ENCODE results near the gene EVPLL. TPM values are rescaled to one million over a fixed set of nuclear protein-coding genes. Genes with fewer than 3 reads are reported as not detected.
"Not testable (repeated sequence)": the region's sequence is repeated elsewhere in the genome, so short reads cannot be mapped to it uniquely, and the experiment has no call there.

The EVPLL gene
- total and polyA plus RNA-seq, 2 of the 4 experiments (the other 2 are of a cell fraction), result not detected

GRCh38 chr17:18432206-18432605 is 54.6 kb downstream of the EVPLL start:
- H3K23ac ChIP-seq (ENCODE audit: low read depth, low read length); H2AK9ac ChIP-seq (replicated peaks; ENCODE audit: low read depth, low read length, poor library complexity); H3K4me3 ChIP-seq (ENCODE audit: insufficient read depth, low read depth, low read length); H3K4ac ChIP-seq (ENCODE audit: low read depth, low read length); H4K8ac ChIP-seq (ENCODE audit: low read depth in 2 of 2, low read length in 2 of 2); H3K56ac ChIP-seq (ENCODE audit: extremely low read depth, insufficient read depth, low read length); H3K9me1 ChIP-seq (ENCODE audit: insufficient read depth, low read length); H3K27ac ChIP-seq (ENCODE audit: insufficient read depth, low read length); H4K91ac ChIP-seq (ENCODE audit: insufficient read depth, low read depth, low read length); H2BK120ac ChIP-seq (ENCODE audit: low read depth, low read length); H3K36me3 ChIP-seq (ENCODE audit: control insufficient read depth, insufficient read depth, low read length); CTCF ChIA-PET; H2AFZ ChIP-seq (replicated peaks; ENCODE audit: low read length, poor library complexity); H4K20me1 ChIP-seq (ENCODE audit: insufficient read depth, low read length); H2AK5ac ChIP-seq (ENCODE audit: low read depth, low read length); H2BK20ac ChIP-seq (ENCODE audit: low read depth, low read length); BruUV-seq (replicated peaks); in situ Hi-C loops (cut with MboI; ENCODE audit: low sequenced_read_pairs); H4K5ac ChIP-seq (ENCODE audit: low read depth, low read length); H3K18ac ChIP-seq (ENCODE audit: low read depth, low read length); H3K27me3 ChIP-seq (ENCODE audit: control insufficient read depth, insufficient read depth, low read length); H3K4me2 ChIP-seq (ENCODE audit: low read depth, low read length); H3K9ac ChIP-seq (ENCODE audit: low read depth, low read length); dilution Hi-C loops (cut with HindIII; ENCODE audit: low sequenced_read_pairs, unreplicated experiment); intact Hi-C loops (cut with micrococcal nuclease); H2BK15ac ChIP-seq (ENCODE audit: low read depth, low read length); H3K9me3 ChIP-seq (ENCODE audit: control insufficient read depth, insufficient read depth, low read length); H3K4me1 ChIP-seq (ENCODE audit: control insufficient read depth, insufficient read depth, low read length); H2BK5ac ChIP-seq (ENCODE audit: low read depth, low read length, poor library complexity, severe bottlenecking); H3K79me1 ChIP-seq (ENCODE audit: low read depth in 1 of 2, low read length in 2 of 2); ATAC-seq (ENCODE audit: low read depth); DNase-seq; H3K14ac ChIP-seq (replicated peaks; ENCODE audit: low read depth, low read length); POLR2A ChIA-PET (ENCODE audit: unreplicated experiment): not testable (repeated sequence)
- WGBS, 2 experiments (ENCODE audit: extremely low coverage in 2 of 2, insufficient read length in 1 of 2), result no CpG with 5 or more reads among the region's 9 CpGs

Small RNAs within 50 kb of the gene (microRNA-seq; reads per million reads assigned to microRNA genes)
- gene AL353997.5 (ENCODE audit: insufficient read depth, insufficient read length) (not detected), gene MIR6778 (ENCODE audit: unreplicated experiment) (not detected), gene YWHAEP2 (ENCODE audit: insufficient read depth, insufficient read length) (not detected)

Small RNAs within 50 kb of the gene (small RNA-seq; reads per million reads assigned to genes)
- gene AL353997.5 (0 reads per million in 5 experiments), gene YWHAEP2 (0 reads per million in 5 experiments)

Other genes with a start within 250 kb of the EVPLL start
- gene ALKBH5, start 193.9 kb upstream of the EVPLL start, total RNA-seq (2012; rRNA removed), result 79.6 and 86.1 TPM in 2 replicates
- 54.6 and 57.6 TPM in 2 replicates for gene ALKBH5, start 193.9 kb upstream of the EVPLL start, polyA plus RNA-seq (2012; rRNA removed)
- 34.2 and 40.1 TPM in 2 replicates for gene LLGL1, start 152.1 kb upstream of the EVPLL start, total RNA-seq (2012; rRNA removed)
- 52.9 and 57.9 TPM in 2 replicates for gene LLGL1, start 152.1 kb upstream of the EVPLL start, polyA plus RNA-seq (2012; rRNA removed)
- 258 and 263 TPM in 2 replicates for gene FLII, start 119.0 kb upstream of the EVPLL start, total RNA-seq (2012; rRNA removed)
- 290 and 321 TPM in 2 replicates for gene FLII, start 119.0 kb upstream of the EVPLL start, polyA plus RNA-seq (2012; rRNA removed)
- gene MIEF2, start 117.1 kb upstream of the EVPLL start, total RNA-seq (2012; rRNA removed), result 9.1 and 12.2 TPM in 2 replicates
- gene MIEF2, start 117.1 kb upstream of the EVPLL start, polyA plus RNA-seq (2012; rRNA removed), result 20.7 and 26.6 TPM in 2 replicates
- 21.3 and 25.6 TPM in 2 replicates for gene TOP3A, start 62.8 kb upstream of the EVPLL start, total RNA-seq (2012; rRNA removed)
- gene TOP3A, start 62.8 kb upstream of the EVPLL start, polyA plus RNA-seq (2012; rRNA removed), result 12.4 and 13.4 TPM in 2 replicates
- gene SMCR8, start 62.5 kb upstream of the EVPLL start, total RNA-seq (2012; rRNA removed), result 10.6 and 10.9 TPM in 2 replicates
- 7.1 and 7.2 TPM in 2 replicates for gene SMCR8, start 62.5 kb upstream of the EVPLL start, polyA plus RNA-seq (2012; rRNA removed)
- 7.5 and 8.1 TPM in 2 replicates for gene SHMT1, start 14.2 kb upstream of the EVPLL start, total RNA-seq (2012; rRNA removed)
- 7.3 and 7.5 TPM in 2 replicates for gene SHMT1, start 14.2 kb upstream of the EVPLL start, polyA plus RNA-seq (2012; rRNA removed)
- not detected in 2 replicates for gene LGALS9C, start 99.0 kb downstream of the EVPLL start, total RNA-seq (2012; rRNA removed)
- not detected in 2 replicates for gene LGALS9C, start 99.0 kb downstream of the EVPLL start, polyA plus RNA-seq (2012; rRNA removed)